ENCODE data around the gene RALGPS1. TPM values are rescaled to one million over a fixed set of nuclear protein-coding genes. Genes with fewer than 3 reads are reported as not detected.

The RALGPS1 gene
- total and polyA plus RNA-seq, 2 of the 8 experiments (the other 6 are each of a cell fraction or from before 2014, with no cell fraction given): 20.0 to 23.5 TPM

DNA sequence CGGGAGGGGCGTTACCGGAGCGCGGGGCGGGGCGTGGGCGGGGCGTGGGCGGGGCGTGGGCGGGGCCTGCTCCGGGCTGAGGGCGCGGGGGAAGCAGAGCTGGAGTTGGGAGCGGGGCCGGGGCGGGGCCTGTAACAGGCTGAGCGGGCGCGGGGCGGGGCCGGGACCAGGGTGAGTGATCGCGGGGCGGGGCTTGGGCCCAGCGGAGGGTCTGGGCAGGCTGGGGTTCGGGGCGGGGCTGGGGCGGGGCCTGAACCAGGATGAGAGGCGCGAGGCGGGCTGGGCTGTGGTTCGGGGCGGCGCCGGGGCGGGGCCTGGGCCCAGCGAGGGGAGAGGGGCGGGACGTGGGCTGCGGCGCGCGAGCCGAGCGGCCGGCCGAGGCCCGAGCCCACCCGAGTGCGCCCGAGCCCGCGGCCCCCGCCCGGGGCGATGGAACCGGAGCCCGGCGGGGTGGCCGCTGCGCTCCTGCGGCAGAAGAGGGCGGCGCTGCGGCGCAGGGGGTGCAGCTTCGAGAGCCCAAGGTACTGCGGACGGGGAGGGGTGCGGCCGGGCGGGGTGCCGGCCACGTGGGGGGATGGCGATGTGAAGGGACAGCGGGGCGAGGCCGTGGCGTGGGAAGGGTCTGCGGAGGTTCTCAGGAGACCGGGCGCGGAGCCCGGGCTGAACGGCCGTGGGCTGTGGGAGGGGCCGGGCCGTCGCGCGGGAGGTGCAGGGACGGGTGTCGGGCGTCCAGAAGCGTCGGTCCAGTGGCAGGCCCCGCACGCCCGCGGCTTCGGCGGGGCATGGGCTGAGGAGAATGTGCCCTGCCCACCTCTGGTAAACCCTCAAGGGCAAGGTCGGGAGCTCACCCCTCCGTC is 310.5 kb downstream of the RALGPS1 start:
- Histone ChIP-seq H3K23me2 (ENCODE audit: low read depth, low read length) (peaks cover 13% of the 10 kb centered on the region), H3K27me3 (replicated peaks in 1 of 4; ENCODE audit: control insufficient read depth in 3 of 4, extremely low read depth in 1 of 4, insufficient read depth in 3 of 4, low read length in 3 of 4) (peaks cover 2 to 15% (median 13%) of the 10 kb centered on the region in 4 experiments; a peak in 6 of 7 replicates), H2BK5ac (ENCODE audit: low read depth, low read length) (no peak overlapping the region), H3K4me3 (ENCODE audit: extremely low read depth in 1 of 4, insufficient read depth in 2 of 4, low read depth in 3 of 4, low read length in 4 of 4) (peak overlapping the region; percentile 59 to 80 (median 76)), H4K91ac (replicated peaks; ENCODE audit: insufficient read length, low read length) (no peak overlapping the region), H3K27ac (ENCODE audit: low read depth, low read length) (no peak overlapping the region), H3K23ac (ENCODE audit: insufficient read length) (no peak overlapping the region), H3K56ac (replicated peaks; ENCODE audit: insufficient read length, low read depth, low read length) (no peak overlapping the region), H4K5ac (ENCODE audit: insufficient read length, low read depth, low read length) (no peak overlapping the region), H2BK120ac (replicated peaks; ENCODE audit: low read depth, low read length) (no peak overlapping the region), H3K4me2 (ENCODE audit: insufficient read depth in 1 of 2, low read depth in 2 of 2, low read length in 2 of 2) (peak overlapping the region; percentile 91 to 92), H3K4ac (replicated peaks; ENCODE audit: insufficient read length, low read depth, low read length) (no peak overlapping the region), H2BK15ac (ENCODE audit: low read length) (no peak overlapping the region), H2BK12ac (ENCODE audit: low read depth, low read length) (no peak overlapping the region), H3K9ac (replicated peaks in 1 of 4; ENCODE audit: extremely low read depth in 1 of 4, low read depth in 3 of 4, low read length in 3 of 4) (peak overlapping the region in 2 of 4 experiments; percentile 75 to 82; a peak in 4 of 7 replicates), H3K18ac (ENCODE audit: extremely low read depth, low read length) (no peak overlapping the region), H3K79me2 (ENCODE audit: control insufficient read depth in 1 of 2, insufficient read depth in 2 of 2, low read length in 2 of 2) (no peaks in the 10 kb centered on the region), H3K36me3 (ENCODE audit: control insufficient read depth in 2 of 4, insufficient read depth in 4 of 4, low read length in 3 of 4) (no peaks in the 10 kb centered on the region), H3K14ac (ENCODE audit: insufficient read length) (no peak overlapping the region), H3K4me1 (replicated peaks in 1 of 4; ENCODE audit: control insufficient read depth in 3 of 4, insufficient read depth in 4 of 4, low read length in 3 of 4) (peaks cover 0 to 13% (median 8%) of the 10 kb centered on the region in 4 experiments; a peak in 5 of 7 replicates), H2BK20ac (ENCODE audit: low read length) (no peak overlapping the region), H3K79me1 (ENCODE audit: low read depth, low read length) (no peaks in the 10 kb centered on the region), H3K9me3 (ENCODE audit: insufficient read depth in 2 of 2, low read depth in 1 of 2, low read length in 1 of 2) (no peaks in the 10 kb centered on the region), H4K20me1 (replicated peaks in 1 of 2; ENCODE audit: control insufficient read depth in 1 of 2, insufficient read depth in 2 of 2, low read length in 2 of 2) (peaks cover 2 to 4% of the 10 kb centered on the region in 2 experiments), H2AFZ (ENCODE audit: low read length) (no peak overlapping the region), H4K8ac (ENCODE audit: extremely low read depth, insufficient read depth, low read length) (peak overlapping the region; percentile 98), H2AK5ac (ENCODE audit: low read depth, low read length) (no peak overlapping the region)
- POLR2A ChIA-PET (ENCODE audit: partially characterized antibody): interaction anchor here (0.6 to 2.3 kb wide), 13 partner anchors 9 to 656 kb away, joined by 3 to 12 read pairs (median 3); partner anchors contain the start of genes LRSAM1, RPL12 and SLC2A8
- DNase-seq (ENCODE audit: low read depth in 1 of 2, low spot score in 2 of 2) (peak in 1 of 2 experiments; percentile 98), FAIRE-seq (no peak)
- WGBS, 2 experiments (ENCODE audit: extremely low coverage in 1 of 2, insufficient coverage in 1 of 2, insufficient read length in 1 of 2, insufficient replicate concordance in 2 of 2, low coverage in 1 of 2, low lambda C conversion rate in 2 of 2, missing lambda C conversion rate in 1 of 2): 0% methylated on average over 34 of the region's 106 CpGs; no CpG with 5 or more reads in 1 of the 2 experiments
- CTCF ChIA-PET (ENCODE audit: partially characterized antibody): interaction anchor here (0.6 to 3.7 kb wide), 9 partner anchors 10 to 172 kb away, joined by 3 to 16 read pairs (median 3); partner anchors contain the start of gene SLC2A8
- TF ChIP-seq CBX5 (IDR thresholded peaks at IDR 0.05; ENCODE audit: low read depth, low read length) (no peak), CHD1 (IDR thresholded peaks at IDR 0.05; ENCODE audit: low read depth, low read length) (no peak), EZH2 (IDR thresholded peaks at IDR 0.05; ENCODE audit: low read depth, low read length, severe bottlenecking) (no peak), TAF7 (optimal IDR thresholded peaks at IDR 0.05; ENCODE audit: borderline replicate concordance, low read depth, low read length) (no peak), CHD2 (IDR thresholded peaks at IDR 0.05; ENCODE audit: low read length) (no peak), POU5F1 (IDR thresholded peaks at IDR 0.05; ENCODE audit: low read depth, low read length) (no peak), RBBP5 (IDR thresholded peaks at IDR 0.05; ENCODE audit: borderline replicate concordance, low read depth, low read length) (no peak; the same call in 1 of the 2 replicates), HDAC6 (IDR thresholded peaks at IDR 0.05; ENCODE audit: low read depth, low read length) (no peak)

All from H1 (cell line).